Vagina (tissue), 2 donors: ENCODE measurements around the gene ANKRD53. TPM values are rescaled to one million over a fixed set of nuclear protein-coding genes. Genes with fewer than 3 reads are reported as not detected.

Experiments used
- DNase-seq, 2 donors: peaks; one replicate each; pipeline ENCODE4 v3.0.0-alpha.2; 2017; ENCODE audit errors: extremely low spot score in 2 of 2
- H3K27ac ChIP-seq: fragments of 200-600 bp; sonication (generic); one replicate; pipeline ENCODE4 v1.5.1; 2019
- H3K27me3 ChIP-seq: fragments of 200-600 bp; sonication (generic); one replicate; pipeline ENCODE4 v1.5.1; 2019
- H3K36me3 ChIP-seq, 2 donors: fragments of 200-600 bp; sonication (generic); one replicate each; pipeline ENCODE4 v1.5.1; 2017 to 2019
- H3K4me1 ChIP-seq: fragments of 200-600 bp; sonication (generic); one replicate; pipeline ENCODE4 v1.5.1; 2019
- H3K4me3 ChIP-seq, 2 donors: fragments of 200-600 bp; sonication (generic); 1 replicate in 1 of 2; 2 replicates in 1 of 2; pipeline ENCODE4 v1.5.1; 2016 to 2019
- H3K9me3 ChIP-seq: fragments of 200-600 bp; sonication (generic); one replicate; pipeline ENCODE4 v1.5.1; 2019
- CTCF ChIP-seq, 3 experiments: fragments of 450-650 bp in 2 of 3; fragments of 200-600 bp in 1 of 3; sonication (generic) in 1 of 3; IDR thresholded peaks; one replicate each; pipeline ENCODE4 v1.5.1; 2017 to 2019; ENCODE audit warnings: antibody characterized with exemption in 3 of 3, mild to moderate bottlenecking in 2 of 3, moderate library complexity in 2 of 3
- POLR2A ChIP-seq, 2 donors: fragments of 450-650 bp; IDR thresholded peaks; one replicate each; pipeline ENCODE4 v1.6.1; 2017; ENCODE audit warnings: antibody characterized with exemption in 2 of 2, mild to moderate bottlenecking in 2 of 2, moderate library complexity in 2 of 2
- POLR2AphosphoS5 ChIP-seq, 2 donors: sonication (generic); formaldehyde crosslinking; IDR thresholded peaks; one replicate each; pipeline ENCODE4 v1.9.0; 2017; ENCODE audit warnings: antibody characterized with exemption in 2 of 2, mild to moderate bottlenecking in 2 of 2, low read depth in 1 of 2; ENCODE audit not compliant: insufficient read depth in 1 of 2
- intact Hi-C: fragments of 100-400 bp; cut with DNase I; formaldehyde crosslinking; loops from one replicate; pipeline ENCODE4 v1.15.1; 2023
- total RNA-seq: library from RNA; depleted of rRNA; stranded (reverse); fragments of >200 nt; gene quantifications from one replicate; pipeline ENCODE4 v1.2.3, GENCODE V29; 2016

Gene ANKRD53
- total RNA-seq, 1 donor from 2014 or later, result 4.9 TPM

- Histone ChIP-seq H3K27ac (no peak overlapping the region), H3K27me3 (no peaks in the 10 kb centered on the region), H3K36me3 (no peaks in the 10 kb centered on the region), H3K9me3 (no peaks in the 10 kb centered on the region), H3K4me1 (peaks cover 8% of the 10 kb centered on the region), H3K4me3 (no peak overlapping the region)
- intact Hi-C loops, result no loop called here
- peak; percentile 76 to 92 for DNase-seq
- TF ChIP-seq POLR2AphosphoS5 (IDR thresholded peaks at IDR 0.05; ENCODE audit: insufficient read depth in 1 of 2, low read depth in 1 of 2), result no peak
- TF ChIP-seq CTCF (IDR thresholded peaks at IDR 0.05), result no peak
- TF ChIP-seq POLR2A (IDR thresholded peaks at IDR 0.05), result no peak
Observed at GRCh38 chr2:70959851-70960832, 18.3 kb upstream of the ANKRD53 start.

- intact Hi-C loops, result no loop called here
Observed at GRCh38 chr2:70960833-70961647, 17.4 kb upstream of the ANKRD53 start.

GRCh38 chr2:70961648-70961994 lies 16.8 kb upstream of the ANKRD53 start:
- Histone ChIP-seq H3K4me1 (peaks cover 11% of the 10 kb centered on the region), H3K36me3 (no peaks in the 10 kb centered on the region), H3K4me3 (no peak overlapping the region), H3K27ac (no peak overlapping the region), H3K9me3 (no peaks in the 10 kb centered on the region), H3K27me3 (no peaks in the 10 kb centered on the region)
- TF ChIP-seq POLR2A (IDR thresholded peaks at IDR 0.05), result no peak
- TF ChIP-seq POLR2AphosphoS5 (IDR thresholded peaks at IDR 0.05; ENCODE audit: insufficient read depth in 1 of 2, low read depth in 1 of 2), result no peak
- no peak for TF ChIP-seq CTCF (IDR thresholded peaks at IDR 0.05)
- DNase-seq, result peak in 1 of 2 donors; percentile 67
- intact Hi-C loops, result no loop called here

More at GRCh38 chr2:70960833-70961647, 17.4 kb upstream of the ANKRD53 start:
- Histone ChIP-seq H3K27me3 (no peaks in the 10 kb centered on the region), H3K4me1 (peaks cover 11% of the 10 kb centered on the region), H3K36me3 (no peaks in the 10 kb centered on the region), H3K9me3 (no peaks in the 10 kb centered on the region), H3K4me3 (no peak overlapping the region), H3K27ac (no peak overlapping the region)
- peak; percentile 70 to 94 for DNase-seq
- TF ChIP-seq POLR2A (IDR thresholded peaks at IDR 0.05), result no peak
- no peak for TF ChIP-seq CTCF (IDR thresholded peaks at IDR 0.05)
- no peak for TF ChIP-seq POLR2AphosphoS5 (IDR thresholded peaks at IDR 0.05; ENCODE audit: insufficient read depth in 1 of 2, low read depth in 1 of 2)

- Histone ChIP-seq H3K4me1 (peaks cover 11% of the 10 kb centered on the region), H3K36me3 (no peaks in the 10 kb centered on the region), H3K9me3 (no peaks in the 10 kb centered on the region), H3K27ac (no peak overlapping the region), H3K27me3 (no peaks in the 10 kb centered on the region), H3K4me3 (no peak overlapping the region)
- TF ChIP-seq POLR2A (IDR thresholded peaks at IDR 0.05), result no peak
- no peak for TF ChIP-seq CTCF (IDR thresholded peaks at IDR 0.05)
- no peak for TF ChIP-seq POLR2AphosphoS5 (IDR thresholded peaks at IDR 0.05; ENCODE audit: insufficient read depth in 1 of 2, low read depth in 1 of 2)
- intact Hi-C loops, result no loop called here
- DNase-seq, result no peak
Observed at GRCh38 chr2:70962211-70962884, 16.1 kb upstream of the ANKRD53 start.
